Immature natural killer cell (primary cell): ENCODE data around the gene SNRPF. TPM values are rescaled to one million over a fixed set of nuclear protein-coding genes. Genes with fewer than 3 reads are reported as not detected.

Experiments
- polyA plus RNA-seq, 3 donors: library from polyadenylated mRNA; unstranded; fragments of 300-500 nt; fragmentation: Illumina TruSeq; gene quantifications; one replicate each; pipeline ENCODE4 v1.2.3, GENCODE V29; 2021

The SNRPF gene
- polyA plus RNA-seq, 3 donors from 2014 or later = 29.5 to 46.1 (median 39.1) TPM

Other genes with a start within 250 kb of the SNRPF start
- gene NTN4, start 68.2 kb upstream of the SNRPF start, polyA plus RNA-seq = not detected
- gene CCDC38, start 83.7 kb downstream of the SNRPF start, polyA plus RNA-seq = under 1 TPM in 1 of 3 donors, not detected in 2; 0.07 TPM
- gene AMDHD1, start 84.4 kb downstream of the SNRPF start, polyA plus RNA-seq = 1 to 10 TPM in 2 of 3 donors, not detected in 1; 2.1 to 2.4 TPM
- under 1 TPM in 2 of 3 donors, not detected in 1; 0.21 to 0.34 TPM for gene HAL, start 137.4 kb downstream of the SNRPF start, polyA plus RNA-seq
- gene LTA4H, start 176.6 kb downstream of the SNRPF start, polyA plus RNA-seq = 10 to 100 TPM; 65.9 to 78.1 (median 67.2) TPM